ENCODE results near the gene RFC2. TPM values are rescaled to one million over a fixed set of nuclear protein-coding genes. Genes with fewer than 3 reads are reported as not detected.

The RFC2 gene
- total and polyA plus RNA-seq, 10 of the 15 experiments (the other 5 are each of a cell fraction or from before 2014, with no cell fraction given) = 25.8 to 145 (median 90.9) TPM

DNA sequence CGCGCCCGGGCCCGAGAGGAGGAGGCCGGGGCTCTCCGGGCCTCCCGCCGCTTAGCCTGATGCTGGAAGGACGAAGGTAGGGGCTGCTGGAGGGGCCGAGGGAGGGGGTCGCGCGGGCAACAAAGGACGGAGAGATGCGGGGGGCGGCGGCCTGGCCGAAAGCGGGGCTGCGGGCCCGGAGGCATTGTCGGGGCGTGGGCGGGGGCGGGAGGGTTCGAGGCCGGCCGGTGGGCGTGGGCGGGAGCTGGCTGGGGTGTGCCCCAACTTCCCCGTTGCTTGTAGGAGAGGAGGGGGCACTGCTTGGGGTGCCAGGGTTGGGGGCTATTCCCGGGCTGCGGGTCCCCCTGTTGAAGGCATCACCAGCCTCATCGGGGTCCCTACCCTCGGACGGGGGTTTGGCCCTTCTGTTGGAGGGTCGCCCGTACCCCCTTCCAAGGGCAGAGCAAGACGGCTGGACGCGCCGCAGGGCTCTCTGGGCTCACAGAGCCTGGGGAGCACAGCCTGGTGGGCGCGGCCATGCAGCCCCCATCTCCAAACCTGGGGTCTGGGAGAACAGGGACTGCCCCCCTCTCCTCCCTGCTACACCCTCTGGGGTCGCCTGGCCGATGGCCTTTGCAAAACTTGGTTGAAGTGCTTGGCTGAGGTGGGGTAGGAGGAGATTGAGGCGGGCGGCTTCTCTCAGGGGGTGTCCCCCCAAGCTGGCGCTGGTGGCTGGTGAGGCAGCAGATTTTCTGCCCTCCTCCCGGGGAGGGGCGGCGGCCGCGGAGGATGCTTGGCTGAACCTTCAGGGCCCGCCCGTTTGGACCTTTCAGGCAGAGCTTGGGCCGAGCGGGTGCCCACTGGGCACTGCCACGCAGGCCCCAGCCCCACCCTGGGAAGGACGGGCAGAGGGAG is 35.7 kb upstream of the RFC2 start:
- CTCF ChIA-PET = interaction anchor here (1.2 to 9.2 kb wide), 7 partner anchors 11 to 111 kb away, joined by 3 to 93 read pairs (median 5); partner anchors contain the start of gene LAT2
- H2AFZ ChIP-seq (ENCODE audit: control insufficient read depth, low read depth, low read length) = peak overlapping the region; percentile 5; the same call in 1 of the 2 replicates
- H3K79me2 ChIP-seq (ENCODE audit: control insufficient read depth, insufficient read depth, low read length) = peaks cover 79% of the 10 kb centered on the region
- H3K4me2 ChIP-seq (ENCODE audit: control insufficient read depth, insufficient read depth) = peak overlapping the region; percentile 93
- H3K27me3 ChIP-seq (replicated peaks in 1 of 2; ENCODE audit: control insufficient read depth in 2 of 2, insufficient read depth in 2 of 2, low read length in 1 of 2) = no peaks in the 10 kb centered on the region
- ATAC-seq (peak; percentile 38), FAIRE-seq (no peak), DNase-seq (ENCODE audit: low read depth, low spot score) (no peak)
- RAD21 ChIA-PET (ENCODE audit: unreplicated experiment) = interaction anchor here (1.0 to 12.0 kb wide), 10 partner anchors 11 to 115 kb away, joined by 3 to 169 read pairs (median 8); partner anchors contain the start of gene LAT2
- no TSS peak for BruUV-seq (replicated peaks)
- H3K27ac ChIP-seq (ENCODE audit: control insufficient read depth, insufficient read depth) = peak overlapping the region; percentile 76
- peak overlapping the region; percentile 79 for H3K9ac ChIP-seq (ENCODE audit: control insufficient read depth, insufficient read depth, low read length)
- no peaks in the 10 kb centered on the region for H3K36me3 ChIP-seq (ENCODE audit: control insufficient read depth in 2 of 2, insufficient read depth in 2 of 2, low read length in 1 of 2)
- intact Hi-C loops (cut with micrococcal nuclease; ENCODE audit: unreplicated experiment) = loop anchor here (1.0 to 10.0 kb wide), 5 partner anchors 19 to 375 kb away; partner anchors contain the start of gene RFC2
- peaks cover 45% of the 10 kb centered on the region for H3K4me1 ChIP-seq (ENCODE audit: control insufficient read depth, insufficient read depth, low read length)
- SMC1A ChIA-PET (ENCODE audit: uncharacterized antibody, unreplicated experiment) = interaction anchor here (0.9 to 12.0 kb wide), 4 partner anchors 19 to 83 kb away, joined by 4 to 285 read pairs (median 4); no protein-coding TSS in a partner anchor
- POLR2A ChIA-PET = interaction anchor here (0.7 to 8.7 kb wide), 8 partner anchors 11 to 82 kb away, joined by 3 to 171 read pairs (median 4); partner anchors contain the start of gene LAT2
- WGBS (ENCODE audit: insufficient coverage, insufficient replicate concordance, low lambda C conversion rate, missing lambda C conversion rate) = 0% methylated on average over 33 of the region's 60 CpGs
- peak; percentile 8 for TF ChIP-seq IKZF1 (conservative IDR thresholded peaks at IDR 0.05)
- TF ChIP-seq RB1 (IDR thresholded peaks at IDR 0.05; ENCODE audit: borderline replicate concordance) = peak; percentile 31; the same call in 1 of the 2 replicates
- TF ChIP-seq MTA2 (IDR thresholded peaks at IDR 0.05; ENCODE audit: low read depth) = 0 out of 2 replicates have a peak, but pooled peaks have one; percentile 8
- TF ChIP-seq SIN3A (IDR thresholded peaks at IDR 0.05; ENCODE audit: low read depth, low read length) = 0 out of 2 replicates have a peak, but pooled peaks have one; percentile 4
- TF ChIP-seq EZH2 (IDR thresholded peaks at IDR 0.05; ENCODE audit: borderline replicate concordance, control insufficient read depth, low read depth, low read length) = no peak
- 0 out of 2 replicates have a peak, but pooled peaks have one; percentile 3 for TF ChIP-seq BACH1 (IDR thresholded peaks at IDR 0.05; ENCODE audit: borderline replicate concordance)
- TF ChIP-seq, protein P1, sequence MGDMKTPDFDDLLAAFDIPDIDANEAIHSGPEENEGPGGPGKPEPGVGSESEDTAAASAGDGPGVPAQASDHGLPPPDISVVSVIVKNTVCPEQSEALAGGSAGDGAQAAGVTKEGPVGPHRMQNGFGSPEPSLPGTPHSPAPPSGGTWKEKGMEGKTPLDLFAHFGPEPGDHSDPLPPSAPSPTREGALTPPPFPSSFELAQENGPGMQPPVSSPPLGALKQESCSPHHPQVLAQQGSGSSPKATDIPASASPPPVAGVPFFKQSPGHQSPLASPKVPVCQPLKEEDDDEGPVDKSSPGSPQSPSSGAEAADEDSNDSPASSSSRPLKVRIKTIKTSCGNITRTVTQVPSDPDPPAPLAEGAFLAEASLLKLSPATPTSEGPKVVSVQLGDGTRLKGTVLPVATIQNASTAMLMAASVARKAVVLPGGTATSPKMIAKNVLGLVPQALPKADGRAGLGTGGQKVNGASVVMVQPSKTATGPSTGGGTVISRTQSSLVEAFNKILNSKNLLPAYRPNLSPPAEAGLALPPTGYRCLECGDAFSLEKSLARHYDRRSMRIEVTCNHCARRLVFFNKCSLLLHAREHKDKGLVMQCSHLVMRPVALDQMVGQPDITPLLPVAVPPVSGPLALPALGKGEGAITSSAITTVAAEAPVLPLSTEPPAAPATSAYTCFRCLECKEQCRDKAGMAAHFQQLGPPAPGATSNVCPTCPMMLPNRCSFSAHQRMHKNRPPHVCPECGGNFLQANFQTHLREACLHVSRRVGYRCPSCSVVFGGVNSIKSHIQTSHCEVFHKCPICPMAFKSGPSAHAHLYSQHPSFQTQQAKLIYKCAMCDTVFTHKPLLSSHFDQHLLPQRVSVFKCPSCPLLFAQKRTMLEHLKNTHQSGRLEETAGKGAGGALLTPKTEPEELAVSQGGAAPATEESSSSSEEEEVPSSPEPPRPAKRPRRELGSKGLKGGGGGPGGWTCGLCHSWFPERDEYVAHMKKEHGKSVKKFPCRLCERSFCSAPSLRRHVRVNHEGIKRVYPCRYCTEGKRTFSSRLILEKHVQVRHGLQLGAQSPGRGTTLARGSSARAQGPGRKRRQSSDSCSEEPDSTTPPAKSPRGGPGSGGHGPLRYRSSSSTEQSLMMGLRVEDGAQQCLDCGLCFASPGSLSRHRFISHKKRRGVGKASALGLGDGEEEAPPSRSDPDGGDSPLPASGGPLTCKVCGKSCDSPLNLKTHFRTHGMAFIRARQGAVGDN (IDR thresholded peaks at IDR 0.05) = peak; percentile 7; the same call in 1 of the 2 replicates
- TF ChIP-seq MYC (IDR thresholded peaks at IDR 0.05; ENCODE audit: insufficient read depth, insufficient read length, insufficient replicate concordance, low read length, severe bottlenecking) = no peak
- 0 out of 2 replicates have a peak, but pooled peaks have one; percentile 3 for TF ChIP-seq SMARCA5 (IDR thresholded peaks at IDR 0.05)
- no peak for TF ChIP-seq BCLAF1 (IDR thresholded peaks at IDR 0.05)
- peak in 1 of 2 experiments; percentile 92; a peak in 2 of 3 replicates for TF ChIP-seq EGR1 (IDR thresholded peaks at IDR 0.05; ENCODE audit: borderline replicate concordance in 1 of 2, low read depth in 2 of 2, low read length in 2 of 2)
- no peak for TF ChIP-seq POU2F2 (IDR thresholded peaks at IDR 0.05; ENCODE audit: borderline replicate concordance, low read depth, low read length)
- peak overlapping the region; percentile 97 for H3K4me3 ChIP-seq
- H3K9me3 ChIP-seq (replicated peaks; ENCODE audit: control insufficient read depth, insufficient read depth, low read length) = no peaks in the 10 kb centered on the region
- in situ Hi-C loops (cut with MboI) = loop anchor here (5.0 kb wide), 1 partner anchor 83 kb away; no protein-coding TSS in a partner anchor
- H4K20me1 ChIP-seq (ENCODE audit: control insufficient read depth, insufficient read depth) = peaks cover 3% of the 10 kb centered on the region; the same call in 1 of the 2 replicates
